H1 (cell line): ENCODE data around the gene ARHGAP15. TPM values are rescaled to one million over a fixed set of nuclear protein-coding genes. Genes with fewer than 3 reads are reported as not detected.

Experiments used
- CHD7 ChIP-seq: fragments of 300-600 bp; sonication (generic); IDR thresholded peaks from 2 replicates; pipeline ENCODE4 v1.7.1; 2012; ENCODE audit warnings: low read length, moderate library complexity, mild to moderate bottlenecking, inconsistent platforms; ENCODE audit not compliant: insufficient replicate concordance
- PHF8 ChIP-seq: fragments of 200-600 bp; sonication (generic); conservative IDR thresholded peaks from 2 replicates; pipeline ENCODE4 v1.7.1; 2012; ENCODE audit warnings: low read depth, mild to moderate bottlenecking, inconsistent platforms, low read length, moderate library complexity
- polyA plus RNA-seq, 7 experiments: library from polyadenylated mRNA; depleted of rRNA in 3 of 7; stranded (reverse) in 5 of 7; unstranded in 2 of 7; fragments of >200 nt in 5 of 7; fragments of 200-250 nt in 2 of 7; gene quantifications; 1 replicate in 5 of 7; 2 replicates in 1 of 7; 4 replicates in 1 of 7; pipeline versions ENCODE4 v1.2.1 to v1.2.3, GENCODE V29; 2011 to 2013; ENCODE audit warnings: missing spikeins in 2 of 7, mixed read lengths in 2 of 7
- total RNA-seq: library from RNA; stranded (reverse); fragmentation: NEBNext Ultra II Directional; extraction: Animal tissue kit (Norgen Biotek cat#: 25700); gene quantifications from 2 replicates; pipeline ENCODE4 v1.2.1, GENCODE V29; 2021

Gene ARHGAP15
- total and polyA plus RNA-seq, 2 of the 8 experiments (the other 6 are each of a cell fraction or from before 2014, with no cell fraction given): not detected

- TF ChIP-seq CHD7: no peak
- no peak for TF ChIP-seq PHF8
These were observed 4.8 kb upstream of the ARHGAP15 start (continued) for GRCh38 chr2:143124445-143124844.
